ENCODE results near the gene SORCS1. TPM values are rescaled to one million over a fixed set of nuclear protein-coding genes. Genes with fewer than 3 reads are reported as not detected.

SORCS1 gene
- total and polyA plus RNA-seq, 2 of the 13 experiments (the other 11 are each of a cell fraction or from before 2014, with no cell fraction given): not detected

- Histone ChIP-seq H2AFZ (ENCODE audit: low read length) (no peak overlapping the region), H3K79me2 (ENCODE audit: insufficient read depth, low read length) (no peaks in the 10 kb centered on the region), H3K36me3 (replicated peaks in 1 of 2; ENCODE audit: control insufficient read depth in 1 of 2, insufficient read depth in 2 of 2, low read length in 2 of 2) (no peaks in the 10 kb centered on the region), H3K4me2 (ENCODE audit: low read depth, low read length) (no peak overlapping the region), H4K20me1 (ENCODE audit: insufficient read depth, low read length) (no peaks in the 10 kb centered on the region), H3K27me3 (ENCODE audit: control insufficient read depth in 1 of 2, insufficient read depth in 2 of 2, low read length in 2 of 2) (no peaks in the 10 kb centered on the region), H3K9me3 (ENCODE audit: low read length) (peaks cover 54% of the 10 kb centered on the region), H3K4me3 (replicated peaks in 1 of 3; ENCODE audit: insufficient read depth in 1 of 3, low read depth in 2 of 3, low read length in 3 of 3) (no peak overlapping the region), H3K27ac (ENCODE audit: extremely low read length, insufficient read depth, low read length) (no peak overlapping the region), H3K4me1 (ENCODE audit: insufficient read depth, low read length) (no peaks in the 10 kb centered on the region), H3K9ac (ENCODE audit: insufficient read depth, low read depth, low read length) (no peak overlapping the region)
- DNase-seq (ENCODE audit: low spot score) (no peak), ATAC-seq (no peak), FAIRE-seq (no peak)
- intact Hi-C loops (cut with micrococcal nuclease; ENCODE audit: unreplicated experiment) (no loop called here), in situ Hi-C loops (cut with HindIII; ENCODE audit: extremely low pct_ligation_motif_present, low pct_unique_long_range_greater_than_20kb) (no loop called here)
- ChIA-PET POLR2A (no interaction called here), CTCF (ENCODE audit: low intra/inter-chr PET ratio, low total read pairs) (no interaction called here)
- no TSS peak for BruUV-seq (replicated peaks)
- 45% methylated on average over 10 of the region's 10 CpGs for WGBS (ENCODE audit: low lambda C conversion rate)
- no peak for TF ChIP-seq ESRRA (CRISPR knock-in tag; IDR thresholded peaks at IDR 0.05; ENCODE audit: low read depth)
- TF ChIP-seq HMG20A (CRISPR knock-in tag; IDR thresholded peaks at IDR 0.05; ENCODE audit: borderline replicate concordance): no peak
- no peak for TF ChIP-seq ZBTB3 (CRISPR knock-in tag; IDR thresholded peaks at IDR 0.05; ENCODE audit: borderline replicate concordance, low read depth)
- TF ChIP-seq, protein P1, sequence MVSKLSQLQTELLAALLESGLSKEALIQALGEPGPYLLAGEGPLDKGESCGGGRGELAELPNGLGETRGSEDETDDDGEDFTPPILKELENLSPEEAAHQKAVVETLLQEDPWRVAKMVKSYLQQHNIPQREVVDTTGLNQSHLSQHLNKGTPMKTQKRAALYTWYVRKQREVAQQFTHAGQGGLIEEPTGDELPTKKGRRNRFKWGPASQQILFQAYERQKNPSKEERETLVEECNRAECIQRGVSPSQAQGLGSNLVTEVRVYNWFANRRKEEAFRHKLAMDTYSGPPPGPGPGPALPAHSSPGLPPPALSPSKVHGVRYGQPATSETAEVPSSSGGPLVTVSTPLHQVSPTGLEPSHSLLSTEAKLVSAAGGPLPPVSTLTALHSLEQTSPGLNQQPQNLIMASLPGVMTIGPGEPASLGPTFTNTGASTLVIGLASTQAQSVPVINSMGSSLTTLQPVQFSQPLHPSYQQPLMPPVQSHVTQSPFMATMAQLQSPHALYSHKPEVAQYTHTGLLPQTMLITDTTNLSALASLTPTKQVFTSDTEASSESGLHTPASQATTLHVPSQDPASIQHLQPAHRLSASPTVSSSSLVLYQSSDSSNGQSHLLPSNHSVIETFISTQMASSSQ (IDR thresholded peaks at IDR 0.05; ENCODE audit: low read depth): no peak
- TF ChIP-seq, protein P1 (CRISPR knock-in tag; IDR thresholded peaks at IDR 0.05; ENCODE audit: borderline replicate concordance): no peak
- TF ChIP-seq ZNF546 (CRISPR knock-in tag; conservative IDR thresholded peaks at IDR 0.05): no peak
- TF ChIP-seq ZSCAN25 (CRISPR knock-in tag; IDR thresholded peaks at IDR 0.05): no peak
- no peak for TF ChIP-seq ZNF572 (CRISPR knock-in tag; IDR thresholded peaks at IDR 0.05)
- no peak for TF ChIP-seq SMARCC2 (IDR thresholded peaks at IDR 0.05)
- no peak for TF ChIP-seq IRX3 (CRISPR knock-in tag; IDR thresholded peaks at IDR 0.05; ENCODE audit: borderline replicate concordance, low read depth)
- TF ChIP-seq KDM3A (CRISPR knock-in tag; IDR thresholded peaks at IDR 0.05; ENCODE audit: low read depth): no peak
- TF ChIP-seq, protein P2, sequence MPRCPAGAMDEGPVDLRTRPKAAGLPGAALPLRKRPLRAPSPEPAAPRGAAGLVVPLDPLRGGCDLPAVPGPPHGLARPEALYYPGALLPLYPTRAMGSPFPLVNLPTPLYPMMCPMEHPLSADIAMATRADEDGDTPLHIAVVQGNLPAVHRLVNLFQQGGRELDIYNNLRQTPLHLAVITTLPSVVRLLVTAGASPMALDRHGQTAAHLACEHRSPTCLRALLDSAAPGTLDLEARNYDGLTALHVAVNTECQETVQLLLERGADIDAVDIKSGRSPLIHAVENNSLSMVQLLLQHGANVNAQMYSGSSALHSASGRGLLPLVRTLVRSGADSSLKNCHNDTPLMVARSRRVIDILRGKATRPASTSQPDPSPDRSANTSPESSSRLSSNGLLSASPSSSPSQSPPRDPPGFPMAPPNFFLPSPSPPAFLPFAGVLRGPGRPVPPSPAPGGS (CRISPR knock-in tag; IDR thresholded peaks at IDR 0.05): no peak
- no peak for TF ChIP-seq CHCHD3 (CRISPR knock-in tag; IDR thresholded peaks at IDR 0.05)
- TF ChIP-seq, protein P3, sequence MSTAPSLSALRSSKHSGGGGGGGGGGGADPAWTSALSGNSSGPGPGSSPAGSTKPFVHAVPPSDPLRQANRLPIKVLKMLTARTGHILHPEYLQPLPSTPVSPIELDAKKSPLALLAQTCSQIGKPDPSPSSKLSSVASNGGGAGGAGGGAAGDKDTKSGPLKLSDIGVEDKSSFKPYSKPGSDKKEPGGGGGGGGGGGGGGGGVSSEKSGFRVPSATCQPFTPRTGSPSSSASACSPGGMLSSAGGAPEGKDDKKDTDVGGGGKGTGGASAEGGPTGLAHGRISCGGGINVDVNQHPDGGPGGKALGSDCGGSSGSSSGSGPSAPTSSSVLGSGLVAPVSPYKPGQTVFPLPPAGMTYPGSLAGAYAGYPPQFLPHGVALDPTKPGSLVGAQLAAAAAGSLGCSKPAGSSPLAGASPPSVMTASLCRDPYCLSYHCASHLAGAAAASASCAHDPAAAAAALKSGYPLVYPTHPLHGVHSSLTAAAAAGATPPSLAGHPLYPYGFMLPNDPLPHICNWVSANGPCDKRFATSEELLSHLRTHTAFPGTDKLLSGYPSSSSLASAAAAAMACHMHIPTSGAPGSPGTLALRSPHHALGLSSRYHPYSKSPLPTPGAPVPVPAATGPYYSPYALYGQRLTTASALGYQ (CRISPR knock-in tag; IDR thresholded peaks at IDR 0.05): no peak
- TF ChIP-seq DNMT1 (CRISPR knock-in tag; IDR thresholded peaks at IDR 0.05): no peak
- no peak for TF ChIP-seq FOXP1 (IDR thresholded peaks at IDR 0.05)
- no peak for TF ChIP-seq FOXP1 (CRISPR knock-in tag; IDR thresholded peaks at IDR 0.05)
- TF ChIP-seq TBL1XR1 (IDR thresholded peaks at IDR 0.05; ENCODE audit: borderline replicate concordance, low read length, partially characterized antibody): no peak
Measured at GRCh38 chr10:107032700-107033401, 131.7 kb downstream of the SORCS1 start.

Measured in HepG2 (cell line).